NOMO-1 treated with dmso at 0.1 percent for 144 hours (cell line): Measurements from ENCODE around the gene ADAMTSL1.

Experiments
- DNase-seq: peaks from one replicate; lab custom pipeline; 2025; ENCODE audit not compliant: unreplicated experiment; lab: John Stamatoyannopoulos, UW

Gene ADAMTSL1

GRCh38 chr9:18692268-18692667, 218.3 kb downstream of the ADAMTSL1 start:
- no peak for DNase-seq

GRCh38 chr9:18692962-18693361, 219.0 kb downstream of the ADAMTSL1 start:
- no peak for DNase-seq

- DNase-seq, result no peak
Measured at GRCh38 chr9:18694959-18695668, 221.2 kb downstream of the ADAMTSL1 start.

GRCh38 chr9:18698992-18699391, 225.0 kb downstream of the ADAMTSL1 start:
- DNase-seq, result no peak

GRCh38 chr9:18699764-18700163, 225.8 kb downstream of the ADAMTSL1 start:
- no peak for DNase-seq

GRCh38 chr9:18700714-18701113, 226.8 kb downstream of the ADAMTSL1 start:
- no peak for DNase-seq

GRCh38 chr9:18703151-18703900, 229.4 kb downstream of the ADAMTSL1 start:
- DNase-seq, result no peak

- DNase-seq, result no peak
Measured at GRCh38 chr9:18703901-18704379, 230.0 kb downstream of the ADAMTSL1 start.

- no peak for DNase-seq
Measured at GRCh38 chr9:18705796-18706392, 231.9 kb downstream of the ADAMTSL1 start.

- DNase-seq, result no peak
Measured at GRCh38 chr9:18706648-18707047, 232.7 kb downstream of the ADAMTSL1 start.

GRCh38 chr9:18707061-18707461, 233.1 kb downstream of the ADAMTSL1 start:
- no peak for DNase-seq

GRCh38 chr9:18707489-18708205, 233.7 kb downstream of the ADAMTSL1 start:
- no peak for DNase-seq

- DNase-seq, result no peak
Measured at GRCh38 chr9:18708429-18708828, 234.5 kb downstream of the ADAMTSL1 start.

- DNase-seq, result no peak
Measured at GRCh38 chr9:18710065-18710464, 236.1 kb downstream of the ADAMTSL1 start.

- DNase-seq, result no peak
Measured at GRCh38 chr9:18717759-18718158, 243.8 kb downstream of the ADAMTSL1 start.

- DNase-seq, result no peak
Measured at GRCh38 chr9:18718393-18718792, 244.4 kb downstream of the ADAMTSL1 start.

- DNase-seq, result no peak
Measured at GRCh38 chr9:18718932-18719331, 245.0 kb downstream of the ADAMTSL1 start.

- no peak for DNase-seq
Measured at GRCh38 chr9:18720691-18721090, 246.7 kb downstream of the ADAMTSL1 start.

GRCh38 chr9:18721267-18721994, 247.5 kb downstream of the ADAMTSL1 start:
- no peak for DNase-seq

- no peak for DNase-seq
Measured at GRCh38 chr9:18721995-18722310, 248.0 kb downstream of the ADAMTSL1 start.

GRCh38 chr9:18722882-18723281, 248.9 kb downstream of the ADAMTSL1 start:
- no peak for DNase-seq
